IPS-20b (cell line): ENCODE measurements around the gene RDH11.

Experiments
- H3K27ac ChIP-seq: one replicate; pipeline ENCODE4 v1.5.1; 2013; ENCODE audit warnings: low read length
- H3K27me3 ChIP-seq: 2 replicates; pipeline ENCODE4 v1.6.1; 2013; ENCODE audit warnings: mild to moderate bottlenecking, low read length, inconsistent platforms; ENCODE audit not compliant: insufficient read depth
- H3K36me3 ChIP-seq: 2 replicates; pipeline ENCODE4 v1.6.1; 2013; ENCODE audit warnings: low read depth, mild to moderate bottlenecking, inconsistent platforms, low read length, moderate library complexity; ENCODE audit not compliant: insufficient read depth
- H3K4me1 ChIP-seq: 2 replicates; pipeline ENCODE4 v1.6.1; 2013; ENCODE audit warnings: mild to moderate bottlenecking, control low read depth, inconsistent platforms, low read length, moderate library complexity; ENCODE audit not compliant: insufficient read depth
- H3K4me3 ChIP-seq: 2 replicates; pipeline ENCODE4 v1.5.1; 2013; ENCODE audit warnings: mild to moderate bottlenecking, low read length, inconsistent platforms
- H3K9ac ChIP-seq: 2 replicates; pipeline ENCODE4 v1.6.1; 2013; ENCODE audit warnings: low read depth, mild to moderate bottlenecking, inconsistent platforms, low read length, moderate library complexity
- H3K9me3 ChIP-seq: 2 replicates; pipeline ENCODE4 v1.6.1; 2013; ENCODE audit warnings: mild to moderate bottlenecking, low read depth, low read length, inconsistent platforms; ENCODE audit not compliant: insufficient read depth

RDH11 gene, protein sequence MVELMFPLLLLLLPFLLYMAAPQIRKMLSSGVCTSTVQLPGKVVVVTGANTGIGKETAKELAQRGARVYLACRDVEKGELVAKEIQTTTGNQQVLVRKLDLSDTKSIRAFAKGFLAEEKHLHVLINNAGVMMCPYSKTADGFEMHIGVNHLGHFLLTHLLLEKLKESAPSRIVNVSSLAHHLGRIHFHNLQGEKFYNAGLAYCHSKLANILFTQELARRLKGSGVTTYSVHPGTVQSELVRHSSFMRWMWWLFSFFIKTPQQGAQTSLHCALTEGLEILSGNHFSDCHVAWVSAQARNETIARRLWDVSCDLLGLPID

DNA sequence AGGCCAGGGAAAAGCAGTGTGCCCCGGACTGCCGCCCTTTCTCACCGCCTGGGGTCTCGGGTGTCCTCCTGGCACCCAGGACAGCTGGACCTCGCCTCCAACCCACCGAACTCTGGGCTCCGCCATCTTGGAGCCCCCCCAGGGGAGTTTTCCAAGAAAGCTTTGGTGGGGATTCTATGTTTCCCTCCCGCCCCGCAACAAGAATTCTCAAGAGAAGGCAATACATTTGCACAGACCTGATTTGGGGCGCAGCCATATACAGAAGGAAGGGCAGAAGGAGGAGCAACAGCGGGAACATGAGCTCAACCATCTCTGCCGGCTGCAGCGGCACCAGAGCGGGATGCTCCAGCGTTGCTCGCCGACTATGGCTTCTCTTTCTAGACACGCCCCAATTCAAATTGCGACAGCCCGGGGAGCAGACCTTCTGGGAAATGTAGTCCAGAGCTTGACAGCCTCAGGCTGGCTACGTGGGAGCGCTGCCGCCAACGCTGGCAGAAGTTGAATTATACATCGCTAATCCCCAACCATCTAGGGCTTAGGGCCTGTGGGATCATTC lies at the start of gene RDH11:
Gene RDH11 (minus strand): TSS at position 371 of the 556 bp plus-strand sequence. CDS start 61 bp downstream, at position 310.
- Histone ChIP-seq H3K36me3 (peaks cover 34% of the 10 kb centered on the region), H3K9me3 (no peaks in the 10 kb centered on the region), H3K4me1 (no peaks in the 10 kb centered on the region), H3K4me3 (peak within 1 kb of the TSS; percentile 95), H3K9ac (peak within 1 kb of the TSS; percentile 97), H3K27ac (peak within 1 kb of the TSS; percentile 96), H3K27me3 (peaks cover 14% of the 10 kb centered on the region; the same call in 1 of the 2 replicates)

DNA sequence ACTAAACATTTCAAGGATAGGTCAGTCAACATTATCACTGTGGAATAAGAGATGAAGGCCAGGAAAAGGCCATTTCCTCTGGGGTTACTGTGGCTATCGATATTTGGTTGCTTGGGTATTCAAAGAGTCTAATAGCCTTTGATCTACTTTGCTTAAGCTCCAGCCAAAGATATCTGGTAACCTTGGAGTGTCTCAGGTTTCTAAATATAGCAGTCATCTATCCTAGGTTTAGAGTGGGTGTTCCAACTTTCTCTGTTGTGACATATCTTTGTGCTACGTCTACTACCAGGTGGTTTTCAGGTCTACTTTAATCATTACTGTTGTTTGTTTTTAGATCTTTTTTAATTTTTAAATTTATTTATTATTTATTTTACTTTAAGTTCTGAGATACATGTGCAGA lies 48.5 kb upstream of the RDH11 start:
- H3K4me1 ChIP-seq, result no peaks in the 10 kb centered on the region
- no peak overlapping the region for H3K9ac ChIP-seq
- no peaks in the 10 kb centered on the region for H3K9me3 ChIP-seq
- peaks cover 15% of the 10 kb centered on the region; the same call in 1 of the 2 replicates for H3K36me3 ChIP-seq
- no peak overlapping the region for H3K27ac ChIP-seq
- H3K27me3 ChIP-seq, result no peaks in the 10 kb centered on the region
- no peak overlapping the region for H3K4me3 ChIP-seq

DNA sequence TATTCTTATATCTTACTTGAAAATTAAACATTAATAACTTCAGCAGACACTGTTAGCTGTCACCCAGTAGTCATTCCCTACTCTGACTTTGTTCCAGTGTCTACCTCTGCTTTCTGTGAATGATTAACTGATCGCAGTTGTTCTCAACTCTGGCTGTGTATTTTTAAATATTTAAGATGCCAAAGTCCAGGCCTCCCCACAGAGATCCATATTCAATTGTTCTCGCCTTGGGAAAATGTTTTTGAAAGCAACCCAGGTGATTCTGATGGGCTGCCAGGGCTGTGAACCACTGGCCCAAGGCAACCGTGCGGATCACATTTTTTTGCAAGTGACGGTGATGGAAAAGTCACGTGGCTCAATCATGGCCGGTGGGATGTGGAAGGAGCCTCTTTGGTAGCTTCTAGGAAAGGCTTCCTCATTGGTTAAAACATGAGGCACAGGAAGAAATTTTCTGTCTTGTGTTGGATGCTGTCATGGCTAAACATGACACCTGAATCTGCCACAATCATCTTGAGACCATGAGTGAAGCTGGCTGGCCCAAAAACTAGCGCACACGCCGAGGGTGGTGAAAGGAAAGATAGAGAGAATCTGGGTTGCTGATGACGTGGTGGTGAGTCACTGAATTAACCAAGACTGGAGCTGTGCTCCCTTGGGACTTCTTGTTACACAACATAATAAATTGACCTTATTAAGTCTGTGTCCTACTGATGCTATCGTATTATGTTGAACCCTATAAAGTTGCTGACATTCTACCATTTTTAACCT lies 43.4 kb upstream of the RDH11 start:
- no peaks in the 10 kb centered on the region for H3K27me3 ChIP-seq
- H3K9ac ChIP-seq, result no peak overlapping the region
- no peak overlapping the region for H3K27ac ChIP-seq
- no peaks in the 10 kb centered on the region for H3K36me3 ChIP-seq
- no peak overlapping the region for H3K4me3 ChIP-seq
- peaks cover 3% of the 10 kb centered on the region; the same call in 1 of the 2 replicates for H3K4me1 ChIP-seq
- H3K9me3 ChIP-seq, result no peaks in the 10 kb centered on the region

DNA sequence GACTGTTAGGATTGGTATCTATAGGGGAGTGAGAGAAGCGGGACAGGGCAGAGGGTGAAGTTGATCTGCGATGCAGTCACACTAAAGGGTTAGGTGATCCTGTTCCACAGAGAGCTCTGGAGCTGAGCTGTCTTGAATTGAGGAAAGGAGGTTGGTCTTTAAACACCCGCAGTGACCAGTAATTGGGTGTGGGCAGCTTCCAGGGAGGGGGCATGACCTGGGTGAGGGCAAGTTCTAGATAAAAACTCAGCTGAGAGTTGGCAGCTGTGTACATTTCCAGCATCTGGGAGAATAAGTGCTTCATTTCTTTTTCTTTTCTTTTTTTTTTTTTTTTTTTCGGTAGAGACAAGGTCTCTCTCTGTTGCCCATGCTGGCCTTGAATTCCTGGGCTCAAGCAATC lies 41.2 kb upstream of the RDH11 start:
- no peak overlapping the region for H3K27ac ChIP-seq
- H3K36me3 ChIP-seq, result no peaks in the 10 kb centered on the region
- H3K9me3 ChIP-seq, result no peaks in the 10 kb centered on the region
- H3K27me3 ChIP-seq, result no peaks in the 10 kb centered on the region
- no peak overlapping the region for H3K9ac ChIP-seq
- no peak overlapping the region for H3K4me3 ChIP-seq
- peaks cover 3% of the 10 kb centered on the region; the same call in 1 of the 2 replicates for H3K4me1 ChIP-seq

DNA sequence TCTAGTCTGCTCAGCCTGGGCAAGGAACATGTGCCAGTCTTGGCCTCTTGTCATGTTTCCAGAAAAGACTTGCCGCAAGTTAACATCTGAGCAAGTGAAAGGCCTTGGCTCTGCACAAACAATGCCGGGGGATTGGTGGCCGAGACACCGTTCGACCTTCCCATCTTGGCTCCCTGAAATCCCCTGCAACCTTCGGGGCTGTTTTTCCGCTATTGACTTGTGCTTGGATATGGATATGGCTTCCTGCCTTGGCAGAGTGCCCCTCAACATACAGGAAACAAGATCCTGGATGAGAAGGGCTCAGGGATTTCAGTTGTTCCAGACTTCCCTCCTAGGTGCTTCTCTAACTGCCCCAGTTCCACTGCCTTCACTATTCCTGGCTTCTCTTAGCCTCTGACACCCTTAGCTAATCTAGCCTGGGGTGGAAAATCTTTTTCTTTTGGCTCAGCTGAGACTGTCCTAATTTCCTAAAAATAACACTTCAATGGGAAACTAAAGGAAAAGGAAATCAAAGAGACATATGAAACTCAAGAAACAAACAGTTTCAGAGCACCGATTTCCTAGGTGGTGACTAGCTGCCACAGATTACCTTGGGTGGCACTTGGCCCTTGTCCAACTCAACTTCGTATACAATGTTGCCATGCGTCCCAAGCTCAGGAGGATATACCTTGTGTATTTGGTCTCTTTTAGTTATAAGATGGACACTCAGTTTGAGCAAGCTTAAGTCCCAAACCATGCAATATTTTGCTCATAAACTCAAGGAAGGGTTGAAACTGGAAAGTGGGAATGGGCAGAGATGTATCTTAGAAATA lies 40.0 kb upstream of the RDH11 start:
- Histone ChIP-seq H3K36me3 (no peaks in the 10 kb centered on the region), H3K9ac (no peak overlapping the region), H3K4me3 (no peak overlapping the region), H3K27ac (no peak overlapping the region), H3K9me3 (no peaks in the 10 kb centered on the region), H3K4me1 (peaks cover 3% of the 10 kb centered on the region; the same call in 1 of the 2 replicates), H3K27me3 (no peaks in the 10 kb centered on the region)

DNA sequence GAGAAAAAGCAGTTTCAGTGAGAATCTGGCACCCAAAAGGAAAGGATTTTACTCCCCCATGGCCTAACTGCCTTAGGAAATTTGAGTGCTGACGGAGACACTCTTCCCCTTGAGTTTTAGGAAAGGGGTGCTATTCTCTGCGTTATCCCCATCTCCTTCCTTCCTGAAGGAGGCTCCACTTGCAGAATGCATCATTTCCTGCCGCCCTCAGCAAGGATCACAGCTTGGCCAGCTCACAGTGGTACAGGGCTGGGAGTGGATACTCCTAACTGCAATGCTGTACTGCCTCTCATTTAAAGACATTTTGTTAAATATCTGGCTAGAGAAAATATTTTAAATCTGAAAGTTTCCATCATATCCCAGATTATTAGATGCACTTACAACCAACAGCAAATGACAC lies 39.1 kb upstream of the RDH11 start:
- no peak overlapping the region for H3K27ac ChIP-seq
- H3K27me3 ChIP-seq, result no peaks in the 10 kb centered on the region
- H3K36me3 ChIP-seq, result no peaks in the 10 kb centered on the region
- H3K9me3 ChIP-seq, result no peaks in the 10 kb centered on the region
- H3K4me1 ChIP-seq, result peaks cover 5% of the 10 kb centered on the region
- H3K4me3 ChIP-seq, result no peak overlapping the region
- H3K9ac ChIP-seq, result no peak overlapping the region

DNA sequence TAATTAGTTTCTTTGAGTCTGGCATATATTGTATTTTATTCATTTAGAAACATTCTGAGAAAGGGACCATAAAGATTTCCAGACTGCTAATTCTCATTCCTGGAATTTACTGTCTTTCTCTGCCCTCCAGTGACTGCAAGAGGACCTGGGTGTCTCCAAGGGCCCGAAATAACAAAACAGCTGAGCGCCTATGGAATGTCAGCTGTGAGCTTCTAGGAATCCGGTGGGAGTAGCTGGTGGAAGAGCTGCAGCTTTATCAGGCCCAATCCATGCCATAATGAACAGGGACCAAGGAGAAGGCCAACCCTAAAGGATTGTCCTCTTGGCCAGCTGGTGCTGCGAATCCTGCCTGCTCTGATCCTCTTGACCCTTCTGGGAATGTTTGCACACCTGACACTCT lies 38.1 kb upstream of the RDH11 start:
- Histone ChIP-seq H3K9me3 (no peaks in the 10 kb centered on the region), H3K27ac (no peak overlapping the region), H3K27me3 (no peaks in the 10 kb centered on the region), H3K9ac (no peak overlapping the region), H3K4me3 (no peak overlapping the region), H3K4me1 (peaks cover 13% of the 10 kb centered on the region), H3K36me3 (no peaks in the 10 kb centered on the region)

DNA sequence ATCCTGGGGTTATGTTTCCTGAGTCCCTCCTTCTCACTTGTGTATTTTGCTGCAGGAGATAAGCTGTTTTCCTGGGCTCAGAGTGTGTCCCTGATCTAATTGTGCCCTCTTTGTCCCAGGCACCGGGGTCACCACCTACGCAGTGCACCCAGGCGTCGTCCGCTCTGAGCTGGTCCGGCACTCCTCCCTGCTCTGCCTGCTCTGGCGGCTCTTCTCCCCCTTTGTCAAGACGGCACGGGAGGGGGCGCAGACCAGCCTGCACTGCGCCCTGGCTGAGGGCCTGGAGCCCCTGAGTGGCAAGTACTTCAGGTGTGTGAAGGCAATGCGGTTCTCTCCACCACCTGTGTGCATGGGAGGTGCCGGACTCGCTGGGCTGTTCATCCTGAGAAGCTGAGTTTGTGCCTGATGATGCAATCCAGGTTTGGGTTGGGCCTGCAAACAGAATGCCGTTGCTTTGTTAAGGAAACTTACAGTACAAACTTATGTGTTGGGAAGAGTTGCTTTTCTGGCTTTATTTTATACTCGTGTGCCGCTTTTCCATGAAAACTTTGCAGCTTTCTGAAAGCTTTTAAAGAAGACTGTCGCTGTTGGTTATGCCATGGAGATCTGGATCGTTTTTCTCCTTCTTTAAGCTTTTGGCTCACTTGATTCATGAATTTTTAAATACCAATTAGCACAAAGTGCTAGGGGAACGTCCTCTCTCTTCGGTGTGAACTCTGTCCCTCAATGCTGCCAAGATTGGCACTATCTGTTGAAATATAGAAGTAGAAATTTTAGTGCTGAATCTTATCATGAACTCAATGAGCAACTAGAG lies 33.7 kb upstream of the RDH11 start:
- peak overlapping the region; percentile 62 for H3K9ac ChIP-seq
- peak overlapping the region; percentile 48; the same call in 1 of the 2 replicates for H3K4me3 ChIP-seq
- peak overlapping the region; percentile 16 for H3K27ac ChIP-seq
- no peaks in the 10 kb centered on the region for H3K9me3 ChIP-seq
- H3K36me3 ChIP-seq, result no peaks in the 10 kb centered on the region
- H3K4me1 ChIP-seq, result peaks cover 16% of the 10 kb centered on the region; the same call in 1 of the 2 replicates
- H3K27me3 ChIP-seq, result no peaks in the 10 kb centered on the region

DNA sequence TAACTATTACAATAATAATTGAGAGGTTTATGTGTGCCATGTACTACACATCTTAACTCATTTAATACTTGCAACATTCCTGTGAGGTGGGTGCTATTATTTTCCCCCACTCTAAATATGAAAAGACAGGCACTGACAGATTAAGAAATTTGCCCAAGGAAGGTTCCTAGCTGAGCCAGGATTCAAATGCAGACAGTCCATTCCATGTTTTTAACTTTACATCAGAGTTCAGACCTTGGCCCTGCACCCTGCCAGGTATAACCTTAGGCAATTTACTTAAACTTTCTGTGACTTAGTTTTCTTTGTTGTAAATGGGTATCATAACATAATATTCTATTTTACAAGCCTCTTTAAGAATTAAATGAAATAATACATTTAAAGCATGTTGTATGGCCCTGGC lies 32.7 kb upstream of the RDH11 start:
- Histone ChIP-seq H3K9me3 (no peaks in the 10 kb centered on the region), H3K4me3 (no peak overlapping the region), H3K36me3 (no peaks in the 10 kb centered on the region), H3K27me3 (peaks cover 3% of the 10 kb centered on the region; the same call in 1 of the 2 replicates), H3K4me1 (peaks cover 16% of the 10 kb centered on the region; the same call in 1 of the 2 replicates), H3K9ac (no peak overlapping the region), H3K27ac (no peak overlapping the region)

DNA sequence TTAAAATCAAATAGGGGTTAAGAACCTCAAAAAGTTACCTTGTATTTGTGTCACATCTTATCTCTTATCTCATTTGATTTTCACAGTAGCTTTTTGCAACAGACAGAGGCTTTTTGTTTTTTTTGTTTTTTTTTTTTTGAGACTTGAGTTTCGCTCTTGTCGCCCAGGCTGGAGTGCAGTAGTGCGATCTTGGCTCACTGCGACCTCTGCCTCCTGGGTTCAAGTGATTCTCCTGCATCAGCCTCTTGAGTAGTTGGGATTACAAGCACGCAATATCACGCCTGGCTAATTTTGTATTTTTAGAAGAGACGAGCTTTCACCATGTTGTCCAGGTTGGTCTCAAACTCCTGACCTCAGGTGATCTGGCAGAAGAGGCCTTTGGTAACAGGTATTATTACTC lies 31.8 kb upstream of the RDH11 start:
- H3K27me3 ChIP-seq, result peaks cover 3% of the 10 kb centered on the region; the same call in 1 of the 2 replicates

More for the DNA sequence above, 31.8 kb upstream of the RDH11 start:
- Histone ChIP-seq H3K4me1 (peaks cover 16% of the 10 kb centered on the region; the same call in 1 of the 2 replicates), H3K9ac (no peak overlapping the region), H3K36me3 (no peaks in the 10 kb centered on the region), H3K4me3 (no peak overlapping the region), H3K9me3 (no peaks in the 10 kb centered on the region), H3K27ac (no peak overlapping the region)
